ENCODE data around the gene SLC24A3.
A peak's percentile ranks its signal among the peaks of the same experiment; 100 is the strongest.

SLC24A3 gene

DNA sequence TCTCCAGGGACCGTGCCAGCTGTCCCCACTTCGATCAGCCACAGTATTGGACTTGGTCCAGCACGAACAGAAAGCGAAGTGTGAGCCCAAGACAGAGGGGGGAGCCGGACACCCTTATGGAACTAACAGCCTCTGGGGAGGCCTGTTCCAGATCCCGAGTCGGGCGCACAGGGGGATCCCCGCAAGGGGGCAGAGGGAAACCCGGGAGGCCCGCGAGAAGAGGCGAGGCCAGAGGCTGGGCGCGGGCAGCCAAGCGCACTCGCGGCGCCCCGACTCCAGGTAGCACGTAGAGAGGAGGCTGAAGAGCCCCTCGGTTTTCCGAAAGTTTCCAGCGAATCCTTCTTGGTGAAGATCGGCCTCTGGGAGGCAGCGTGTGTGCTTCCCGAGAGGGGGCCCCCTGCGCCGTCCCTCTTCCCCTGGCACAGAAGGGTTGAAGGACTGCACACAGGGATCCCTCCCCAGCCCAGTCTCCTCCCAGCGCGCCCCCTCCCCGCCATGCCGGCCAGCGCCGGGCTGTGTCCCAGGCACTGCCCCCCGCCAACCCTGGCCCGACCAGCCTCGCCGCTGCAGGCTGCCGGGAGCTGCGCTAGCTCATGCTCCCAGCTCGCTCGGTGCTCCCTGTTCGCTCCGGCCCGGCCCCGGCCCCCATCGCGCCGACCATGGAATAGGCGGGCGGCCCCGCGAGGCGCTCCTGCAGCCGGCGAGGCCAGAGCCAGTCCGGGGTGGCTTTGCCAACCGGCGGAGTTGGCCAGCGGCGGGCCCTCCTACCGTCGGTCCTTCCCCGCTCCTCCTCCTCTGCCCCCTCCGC, 577 bp upstream of the SLC24A3 start:
- Histone ChIP-seq H3K27ac (ENCODE audit: low read length) (no peak overlapping the region), H3K4me3 (ENCODE audit: low read length) (peak overlapping the region; percentile 63; the same call in 1 of the 2 replicates), H3K9ac (ENCODE audit: low read depth, low read length) (peak overlapping the region; percentile 66; the same call in 1 of the 2 replicates), H3K27me3 (ENCODE audit: insufficient read depth, low read length) (peaks cover 48% of the 10 kb centered on the region), H3K36me3 (ENCODE audit: insufficient read depth, low read depth, low read length) (no peaks in the 10 kb centered on the region), H3K9me3 (ENCODE audit: insufficient read depth, low read depth, low read length) (no peaks in the 10 kb centered on the region), H3K4me1 (ENCODE audit: insufficient read depth, low read length) (peaks cover 31% of the 10 kb centered on the region)

DNA sequence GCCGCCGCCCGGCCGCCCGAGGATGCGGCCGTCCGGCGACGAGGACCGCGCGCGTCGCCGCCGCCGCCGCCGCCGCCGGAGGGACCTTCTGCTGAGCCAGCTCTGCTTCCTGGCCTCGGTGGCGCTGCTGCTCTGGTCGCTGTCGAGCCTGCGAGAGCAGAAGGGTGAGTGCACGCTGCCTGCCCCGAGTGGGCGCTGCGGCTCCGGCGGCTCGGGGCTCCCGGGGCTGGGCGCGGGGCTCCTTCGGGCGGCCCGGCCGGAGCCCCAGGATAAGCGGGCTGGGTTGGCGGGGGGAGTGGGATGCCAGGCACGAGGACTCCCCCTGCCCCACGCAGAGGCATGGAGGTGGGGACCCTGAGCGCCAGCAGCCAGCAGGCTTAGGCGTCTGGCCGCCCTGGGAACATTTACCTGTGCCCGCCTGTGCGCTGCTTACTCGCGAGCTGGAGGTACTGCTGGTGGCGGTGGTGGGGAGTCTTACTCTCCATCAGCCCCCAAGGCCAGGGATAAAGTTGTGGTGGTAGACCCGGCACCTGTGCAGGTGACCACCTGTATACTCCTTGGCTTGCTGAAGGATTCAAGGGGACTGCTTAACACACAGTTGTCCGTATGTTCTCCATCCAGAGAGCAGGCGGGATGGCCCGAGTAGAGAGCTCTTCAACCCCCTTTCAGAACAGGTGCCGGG, 520 bp downstream of the SLC24A3 start:
- Histone ChIP-seq H3K4me3 (ENCODE audit: low read length) (peak overlapping the region; percentile 72), H3K4me1 (ENCODE audit: insufficient read depth, low read length) (peaks cover 20% of the 10 kb centered on the region), H3K27me3 (ENCODE audit: insufficient read depth, low read length) (peaks cover 48% of the 10 kb centered on the region), H3K27ac (ENCODE audit: low read length) (no peak overlapping the region), H3K9me3 (ENCODE audit: insufficient read depth, low read depth, low read length) (no peaks in the 10 kb centered on the region), H3K36me3 (ENCODE audit: insufficient read depth, low read depth, low read length) (no peaks in the 10 kb centered on the region), H3K9ac (ENCODE audit: low read depth, low read length) (peak overlapping the region; percentile 63; the same call in 1 of the 2 replicates)

DNA sequence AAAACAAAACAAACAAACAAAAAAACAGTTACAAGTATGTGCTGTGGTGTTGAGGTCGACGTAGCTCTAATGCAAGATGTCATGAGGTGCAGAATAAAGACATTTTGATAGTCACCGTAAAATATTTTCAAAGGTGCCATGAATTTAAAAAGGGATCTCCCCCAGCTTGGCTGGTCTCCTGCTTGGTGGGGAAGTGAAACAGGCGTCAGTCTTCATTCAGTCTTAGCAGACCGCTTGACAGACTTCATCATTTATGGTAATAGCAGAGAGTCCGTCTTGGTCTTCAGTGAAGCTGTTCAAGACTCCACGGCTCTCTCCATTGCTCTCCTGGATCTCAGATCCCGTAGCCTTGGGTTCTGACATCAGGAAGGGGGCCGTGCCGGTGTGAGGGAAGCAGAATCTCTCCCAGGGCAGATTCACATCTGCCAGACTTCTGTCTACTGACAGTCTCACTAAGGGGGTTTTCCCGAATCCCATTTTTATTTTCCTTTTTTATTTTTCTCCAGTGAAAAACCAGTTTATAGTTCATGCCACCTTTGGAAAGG, 1.6 kb downstream of the SLC24A3 start:
- H3K4me1 ChIP-seq (ENCODE audit: insufficient read depth, low read length) = peaks cover 19% of the 10 kb centered on the region; the same call in 1 of the 2 replicates
- H3K27me3 ChIP-seq (ENCODE audit: insufficient read depth, low read length) = peaks cover 48% of the 10 kb centered on the region
- no peak overlapping the region for H3K9ac ChIP-seq (ENCODE audit: low read depth, low read length)
- H3K4me3 ChIP-seq (ENCODE audit: low read length) = peak overlapping the region; percentile 72; the same call in 1 of the 2 replicates
- H3K9me3 ChIP-seq (ENCODE audit: insufficient read depth, low read depth, low read length) = no peaks in the 10 kb centered on the region
- H3K36me3 ChIP-seq (ENCODE audit: insufficient read depth, low read depth, low read length) = no peaks in the 10 kb centered on the region
- no peak overlapping the region for H3K27ac ChIP-seq (ENCODE audit: low read length)

DNA sequence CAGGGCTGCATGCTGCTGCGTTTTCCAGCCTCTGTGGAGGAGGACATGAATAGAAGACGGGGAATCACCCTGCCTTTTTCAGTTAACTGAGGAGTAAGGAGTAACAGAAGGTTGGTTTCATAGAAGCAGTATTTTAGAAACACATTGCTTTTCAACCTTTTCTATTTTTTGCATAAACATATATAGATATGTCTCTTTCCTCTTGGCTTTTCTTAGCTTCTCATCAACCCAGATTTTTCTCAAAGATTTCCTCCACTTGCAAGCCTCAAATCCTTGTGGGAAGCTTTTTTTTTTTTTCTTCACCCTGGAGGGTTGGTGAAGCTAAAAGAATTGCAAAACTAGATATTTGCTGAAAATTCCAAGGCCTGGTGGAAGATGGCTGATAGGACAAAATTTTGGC, 6.0 kb downstream of the SLC24A3 start:
- no peak overlapping the region for H3K27ac ChIP-seq (ENCODE audit: low read length)
- H3K4me1 ChIP-seq (ENCODE audit: insufficient read depth, low read length) = peaks cover 13% of the 10 kb centered on the region; the same call in 1 of the 2 replicates
- peaks cover 19% of the 10 kb centered on the region for H3K27me3 ChIP-seq (ENCODE audit: insufficient read depth, low read length)
- no peak overlapping the region for H3K9ac ChIP-seq (ENCODE audit: low read depth, low read length)
- H3K9me3 ChIP-seq (ENCODE audit: insufficient read depth, low read depth, low read length) = no peaks in the 10 kb centered on the region
- H3K36me3 ChIP-seq (ENCODE audit: insufficient read depth, low read depth, low read length) = no peaks in the 10 kb centered on the region
- H3K4me3 ChIP-seq (ENCODE audit: low read length) = no peak overlapping the region

GRCh38 chr20:19222520-19223040, 10.1 kb downstream of the SLC24A3 start:
- peaks cover 7% of the 10 kb centered on the region; the same call in 1 of the 2 replicates for H3K4me1 ChIP-seq (ENCODE audit: insufficient read depth, low read length)
- H3K9ac ChIP-seq (ENCODE audit: low read depth, low read length) = no peak overlapping the region
- H3K9me3 ChIP-seq (ENCODE audit: insufficient read depth, low read depth, low read length) = peaks cover 9% of the 10 kb centered on the region; the same call in 1 of the 2 replicates
- no peak overlapping the region for H3K4me3 ChIP-seq (ENCODE audit: low read length)
- H3K27ac ChIP-seq (ENCODE audit: low read length) = no peak overlapping the region
- H3K27me3 ChIP-seq (ENCODE audit: insufficient read depth, low read length) = no peaks in the 10 kb centered on the region
- H3K36me3 ChIP-seq (ENCODE audit: insufficient read depth, low read depth, low read length) = no peaks in the 10 kb centered on the region

- no peak overlapping the region for H3K9ac ChIP-seq (ENCODE audit: low read depth, low read length)
- H3K9me3 ChIP-seq (ENCODE audit: insufficient read depth, low read depth, low read length) = peaks cover 9% of the 10 kb centered on the region; the same call in 1 of the 2 replicates
- no peaks in the 10 kb centered on the region for H3K36me3 ChIP-seq (ENCODE audit: insufficient read depth, low read depth, low read length)
- no peak overlapping the region for H3K27ac ChIP-seq (ENCODE audit: low read length)
- peaks cover 7% of the 10 kb centered on the region; the same call in 1 of the 2 replicates for H3K4me1 ChIP-seq (ENCODE audit: insufficient read depth, low read length)
- no peak overlapping the region for H3K4me3 ChIP-seq (ENCODE audit: low read length)
- H3K27me3 ChIP-seq (ENCODE audit: insufficient read depth, low read length) = no peaks in the 10 kb centered on the region
Observed at GRCh38 chr20:19223640-19224039, 11.2 kb downstream of the SLC24A3 start.

- H3K36me3 ChIP-seq (ENCODE audit: insufficient read depth, low read depth, low read length) = no peaks in the 10 kb centered on the region
- H3K4me3 ChIP-seq (ENCODE audit: low read length) = no peak overlapping the region
- H3K27ac ChIP-seq (ENCODE audit: low read length) = no peak overlapping the region
- H3K9me3 ChIP-seq (ENCODE audit: insufficient read depth, low read depth, low read length) = no peaks in the 10 kb centered on the region
- H3K27me3 ChIP-seq (ENCODE audit: insufficient read depth, low read length) = no peaks in the 10 kb centered on the region
- H3K4me1 ChIP-seq (ENCODE audit: insufficient read depth, low read length) = no peaks in the 10 kb centered on the region
- H3K9ac ChIP-seq (ENCODE audit: low read depth, low read length) = no peak overlapping the region
Observed at GRCh38 chr20:19231359-19232035, 19.1 kb downstream of the SLC24A3 start.

GRCh38 chr20:19232997-19233794, 20.8 kb downstream of the SLC24A3 start:
- Histone ChIP-seq H3K4me3 (ENCODE audit: low read length) (no peak overlapping the region), H3K36me3 (ENCODE audit: insufficient read depth, low read depth, low read length) (no peaks in the 10 kb centered on the region), H3K9me3 (ENCODE audit: insufficient read depth, low read depth, low read length) (no peaks in the 10 kb centered on the region), H3K9ac (ENCODE audit: low read depth, low read length) (no peak overlapping the region), H3K27ac (ENCODE audit: low read length) (no peak overlapping the region), H3K4me1 (ENCODE audit: insufficient read depth, low read length) (no peaks in the 10 kb centered on the region), H3K27me3 (ENCODE audit: insufficient read depth, low read length) (no peaks in the 10 kb centered on the region)

DNA sequence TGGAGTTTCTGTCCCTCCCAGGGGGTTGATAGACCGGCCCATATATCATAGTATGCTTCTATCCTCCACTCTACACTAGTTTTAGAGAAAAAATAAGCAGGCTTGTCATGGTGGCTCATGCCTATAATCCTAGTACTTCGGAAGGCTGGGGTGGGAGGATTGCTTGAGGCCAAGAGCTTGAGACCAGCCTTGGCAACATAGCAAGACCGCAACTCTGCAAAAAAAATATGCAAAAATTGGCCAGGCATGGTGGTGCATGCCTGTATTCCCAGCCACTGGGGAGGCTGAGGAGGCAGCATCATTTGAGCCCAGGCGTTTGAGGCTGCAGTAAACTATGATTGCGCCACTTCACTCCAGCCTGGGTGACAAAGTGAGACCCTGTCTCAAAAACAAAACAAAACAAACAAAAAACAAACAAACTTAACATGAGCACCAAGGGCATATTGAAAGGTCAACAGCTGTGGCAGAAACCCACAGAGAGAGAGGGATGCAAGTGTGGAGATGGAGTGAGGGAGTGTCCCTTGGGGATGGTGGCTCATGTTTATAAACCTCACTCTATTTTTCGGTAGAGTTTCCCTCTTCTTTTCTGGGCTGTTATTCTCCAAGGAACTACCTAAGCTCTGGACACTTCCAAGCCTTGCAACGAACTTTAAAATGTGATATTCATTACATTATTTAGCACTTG, 24.1 kb downstream of the SLC24A3 start:
- H3K9ac ChIP-seq (ENCODE audit: low read depth, low read length) = no peak overlapping the region
- no peaks in the 10 kb centered on the region for H3K9me3 ChIP-seq (ENCODE audit: insufficient read depth, low read depth, low read length)
- no peaks in the 10 kb centered on the region for H3K27me3 ChIP-seq (ENCODE audit: insufficient read depth, low read length)
- no peaks in the 10 kb centered on the region for H3K4me1 ChIP-seq (ENCODE audit: insufficient read depth, low read length)
- H3K4me3 ChIP-seq (ENCODE audit: low read length) = no peak overlapping the region
- no peaks in the 10 kb centered on the region for H3K36me3 ChIP-seq (ENCODE audit: insufficient read depth, low read depth, low read length)
- no peak overlapping the region for H3K27ac ChIP-seq (ENCODE audit: low read length)

DNA sequence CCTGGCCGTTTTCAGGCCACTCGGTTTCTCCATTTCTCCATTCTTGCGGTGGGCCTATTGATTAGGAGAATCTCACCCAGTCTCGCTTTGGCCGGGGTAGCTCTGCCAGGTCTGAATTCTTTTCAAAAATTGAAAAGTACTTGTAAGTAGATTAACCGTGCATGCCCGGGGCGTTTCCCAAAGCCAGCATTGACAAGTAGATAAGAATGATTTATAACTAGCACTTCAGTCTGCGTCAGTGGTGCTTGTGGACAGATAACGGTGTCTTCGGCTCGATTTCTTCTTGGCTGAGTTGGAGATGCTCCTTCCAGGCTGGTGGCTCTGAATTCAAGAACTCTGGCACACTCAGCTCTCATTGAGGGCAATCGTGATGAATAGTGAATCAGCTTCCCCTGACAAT, 29.0 kb downstream of the SLC24A3 start:
- no peaks in the 10 kb centered on the region for H3K36me3 ChIP-seq (ENCODE audit: insufficient read depth, low read depth, low read length)
- no peak overlapping the region for H3K27ac ChIP-seq (ENCODE audit: low read length)
- H3K27me3 ChIP-seq (ENCODE audit: insufficient read depth, low read length) = no peaks in the 10 kb centered on the region
- 0 out of 2 replicates have a peak, but pooled peaks cover 4% of the 10 kb centered on the region for H3K4me1 ChIP-seq (ENCODE audit: insufficient read depth, low read length)
- H3K4me3 ChIP-seq (ENCODE audit: low read length) = no peak overlapping the region
- H3K9ac ChIP-seq (ENCODE audit: low read depth, low read length) = no peak overlapping the region
- H3K9me3 ChIP-seq (ENCODE audit: insufficient read depth, low read depth, low read length) = no peaks in the 10 kb centered on the region

All from iPS-20b (cell line).